Activated CD4-positive, alpha-beta T cell treated with anti-CD3 and anti-CD28 coated beads, Interleukin-2, amount 10 ng/mL, durations not matched to agents 24 days and 14 days (primary cell): ENCODE data around the gene TIAM2. TPM values are rescaled to one million over a fixed set of nuclear protein-coding genes. Genes with fewer than 3 reads are reported as not detected.
"Not testable (repeated sequence)": the region's sequence is repeated elsewhere in the genome, so short reads cannot be mapped to it uniquely, and the experiment has no call there.

ENCODE experiments used
- DNase-seq: peaks from one replicate; pipeline ENCODE4 v3.0.0; 2022
- H3K27ac Mint-ChIP-seq: one replicate; pipeline ENCODE4 v1.8.0; 2022; ENCODE audit warnings: mild to moderate bottlenecking, mixed read lengths
- H3K27me3 Mint-ChIP-seq: one replicate; pipeline ENCODE4 v1.8.0; 2022; ENCODE audit warnings: mixed read lengths
- H3K36me3 Mint-ChIP-seq: one replicate; pipeline ENCODE4 v1.8.0; 2022; ENCODE audit warnings: low read depth, mild to moderate bottlenecking, mixed read lengths
- H3K4me1 Mint-ChIP-seq: one replicate; pipeline ENCODE4 v1.8.0; 2021; ENCODE audit warnings: mixed read lengths
- H3K4me3 Mint-ChIP-seq: one replicate; pipeline ENCODE4 v1.8.0; 2022; ENCODE audit warnings: mild to moderate bottlenecking, moderate library complexity, mixed read lengths
- H3K9me3 Mint-ChIP-seq: one replicate; pipeline ENCODE4 v1.8.0; 2021; ENCODE audit warnings: mixed read lengths
- intact Hi-C: fragments of 100-400 bp; cut with micrococcal nuclease; formaldehyde crosslinking; loops from one replicate; pipeline ENCODE4 v1.15.1; 2023
- total RNA-seq: library from RNA; stranded (reverse); gene quantifications from 2 replicates; pipeline ENCODE4 v1.2.3, GENCODE V29; 2022

The TIAM2 gene
- total RNA-seq, 1 donor from 2014 or later, result 86.9 TPM

DNA sequence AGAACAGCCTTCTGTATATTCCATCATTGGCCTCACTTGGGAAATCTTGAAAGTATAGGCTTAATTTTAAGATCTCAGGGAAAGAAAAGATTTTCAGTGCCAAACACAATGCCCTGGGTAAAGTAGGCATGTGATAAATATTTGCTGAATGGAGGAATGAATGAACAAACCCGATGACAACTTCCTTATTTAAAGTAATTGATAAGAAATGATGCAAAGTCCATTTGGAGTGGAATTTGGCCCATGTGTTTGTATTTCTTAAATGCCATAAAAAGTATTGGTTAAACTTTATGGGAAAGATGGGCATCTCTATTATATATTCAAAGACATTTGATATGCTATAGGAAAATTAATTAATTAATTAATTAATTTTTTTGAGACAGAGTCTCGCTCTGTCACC lies 3.7 kb downstream of the TIAM2 start:
- peaks cover 15% of the 10 kb centered on the region for H3K4me1 Mint-ChIP-seq
- no peak overlapping the region for H3K27ac Mint-ChIP-seq
- no peak overlapping the region for H3K4me3 Mint-ChIP-seq
- H3K9me3 Mint-ChIP-seq, result no peaks in the 10 kb centered on the region
- intact Hi-C loops, result loop anchor here (5.0 kb wide), 4 partner anchors 108 to 188 kb away; no protein-coding TSS in a partner anchor
- peaks cover 17% of the 10 kb centered on the region for H3K27me3 Mint-ChIP-seq
- DNase-seq, result no peak
- no peaks in the 10 kb centered on the region for H3K36me3 Mint-ChIP-seq

DNA sequence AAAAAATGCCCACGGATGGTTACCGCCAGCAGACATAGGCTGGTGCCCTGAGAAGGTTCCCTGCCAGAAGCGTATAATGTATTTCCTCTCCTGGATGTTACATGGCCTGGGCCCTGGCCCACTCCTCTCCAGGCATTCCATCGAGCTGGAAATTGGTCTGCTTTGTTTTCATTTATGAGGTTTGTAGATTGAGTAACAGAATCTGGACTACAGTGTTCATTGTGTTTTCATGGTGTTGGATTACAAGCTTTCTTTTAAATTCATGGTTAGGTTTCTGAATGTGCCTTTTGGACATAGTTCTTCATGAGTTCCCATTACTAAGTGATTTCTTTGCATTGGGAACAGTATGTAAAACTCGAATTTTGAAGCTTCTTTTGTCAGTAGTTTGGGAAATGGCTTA lies 6.4 kb downstream of the TIAM2 start:
- H3K9me3 Mint-ChIP-seq, result no peaks in the 10 kb centered on the region
- no peak overlapping the region for H3K4me3 Mint-ChIP-seq
- intact Hi-C loops, result no loop called here
- no peak for DNase-seq
- H3K36me3 Mint-ChIP-seq, result no peaks in the 10 kb centered on the region
- peaks cover 12% of the 10 kb centered on the region for H3K4me1 Mint-ChIP-seq
- H3K27me3 Mint-ChIP-seq, result peaks cover 12% of the 10 kb centered on the region
- no peak overlapping the region for H3K27ac Mint-ChIP-seq

DNA sequence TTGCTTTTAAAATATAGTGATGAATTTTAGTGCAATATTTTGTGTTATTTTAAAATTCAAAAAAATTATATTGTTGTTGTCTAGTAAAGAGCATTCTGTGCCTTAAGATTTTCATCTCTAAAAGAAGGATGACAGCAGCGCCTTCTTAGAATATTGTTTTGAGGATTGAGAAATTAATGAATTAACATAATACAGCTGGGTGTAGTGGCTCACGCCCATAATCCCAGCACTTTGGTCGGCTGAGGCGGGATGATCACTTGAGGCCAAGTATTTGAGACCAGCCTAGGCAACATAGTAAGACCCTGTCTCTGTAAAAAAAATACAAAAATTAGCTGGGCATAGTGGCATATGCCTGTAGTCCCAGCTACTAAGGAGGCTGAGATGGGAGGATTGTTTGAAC lies 6.8 kb downstream of the TIAM2 start:
- H3K9me3 Mint-ChIP-seq, result no peaks in the 10 kb centered on the region
- no peak overlapping the region for H3K27ac Mint-ChIP-seq
- no peak overlapping the region for H3K4me3 Mint-ChIP-seq
- H3K4me1 Mint-ChIP-seq, result peaks cover 8% of the 10 kb centered on the region
- H3K27me3 Mint-ChIP-seq, result peaks cover 11% of the 10 kb centered on the region
- no peaks in the 10 kb centered on the region for H3K36me3 Mint-ChIP-seq
- no peak for DNase-seq
- intact Hi-C loops, result no loop called here

DNA sequence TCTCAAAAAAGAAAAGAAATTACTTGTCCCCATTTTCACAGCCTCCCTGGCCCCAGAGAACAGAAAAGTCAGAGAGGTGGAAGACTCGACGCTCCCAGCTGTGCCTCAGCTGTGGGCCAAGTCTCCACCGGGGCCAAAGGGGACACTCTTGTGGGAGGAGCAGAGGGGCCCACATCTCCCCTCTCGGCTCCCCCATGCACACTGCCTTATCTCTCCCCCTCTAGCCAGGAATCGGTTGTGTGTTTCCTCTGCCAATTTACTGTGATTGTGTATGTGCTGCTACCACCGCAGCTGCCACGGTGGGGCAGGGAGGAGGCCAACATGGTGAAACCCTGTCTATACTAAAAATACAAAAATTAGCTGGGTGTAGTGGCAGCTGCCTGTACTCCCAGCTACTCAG lies 8.4 kb downstream of the TIAM2 start:
- DNase-seq, result no peak
- H3K27me3 Mint-ChIP-seq, result no peaks in the 10 kb centered on the region
- peaks cover 3% of the 10 kb centered on the region for H3K4me1 Mint-ChIP-seq
- no peaks in the 10 kb centered on the region for H3K36me3 Mint-ChIP-seq
- no peak overlapping the region for H3K4me3 Mint-ChIP-seq
- intact Hi-C loops, result no loop called here
- H3K27ac Mint-ChIP-seq, result no peak overlapping the region
- H3K9me3 Mint-ChIP-seq, result no peaks in the 10 kb centered on the region

DNA sequence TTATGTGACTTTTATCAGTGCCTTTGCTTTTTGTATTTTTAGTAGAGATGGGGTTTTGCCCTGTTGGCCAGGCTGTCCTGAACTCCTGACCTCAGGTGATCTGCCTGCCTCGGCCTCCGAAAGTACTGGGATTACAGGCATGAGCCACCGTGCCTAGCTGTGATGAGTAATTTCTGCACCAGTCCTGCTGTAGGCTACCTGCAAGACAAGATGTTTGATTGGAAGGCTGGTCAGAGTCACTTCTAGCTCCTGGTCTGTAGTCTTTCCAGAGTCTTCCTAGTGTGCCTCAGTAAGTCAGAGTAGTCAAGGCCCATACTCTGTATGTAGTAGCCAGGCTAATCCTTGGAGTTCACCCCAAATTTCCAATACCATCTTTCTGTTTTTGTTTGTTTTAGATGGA lies 8.9 kb downstream of the TIAM2 start:
- intact Hi-C loops, result no loop called here
- no peak for DNase-seq
- no peaks in the 10 kb centered on the region for H3K9me3 Mint-ChIP-seq
- peaks cover 3% of the 10 kb centered on the region for H3K4me1 Mint-ChIP-seq
- no peak overlapping the region for H3K4me3 Mint-ChIP-seq
- no peaks in the 10 kb centered on the region for H3K36me3 Mint-ChIP-seq
- peaks cover 2% of the 10 kb centered on the region for H3K27me3 Mint-ChIP-seq
- H3K27ac Mint-ChIP-seq, result no peak overlapping the region

DNA sequence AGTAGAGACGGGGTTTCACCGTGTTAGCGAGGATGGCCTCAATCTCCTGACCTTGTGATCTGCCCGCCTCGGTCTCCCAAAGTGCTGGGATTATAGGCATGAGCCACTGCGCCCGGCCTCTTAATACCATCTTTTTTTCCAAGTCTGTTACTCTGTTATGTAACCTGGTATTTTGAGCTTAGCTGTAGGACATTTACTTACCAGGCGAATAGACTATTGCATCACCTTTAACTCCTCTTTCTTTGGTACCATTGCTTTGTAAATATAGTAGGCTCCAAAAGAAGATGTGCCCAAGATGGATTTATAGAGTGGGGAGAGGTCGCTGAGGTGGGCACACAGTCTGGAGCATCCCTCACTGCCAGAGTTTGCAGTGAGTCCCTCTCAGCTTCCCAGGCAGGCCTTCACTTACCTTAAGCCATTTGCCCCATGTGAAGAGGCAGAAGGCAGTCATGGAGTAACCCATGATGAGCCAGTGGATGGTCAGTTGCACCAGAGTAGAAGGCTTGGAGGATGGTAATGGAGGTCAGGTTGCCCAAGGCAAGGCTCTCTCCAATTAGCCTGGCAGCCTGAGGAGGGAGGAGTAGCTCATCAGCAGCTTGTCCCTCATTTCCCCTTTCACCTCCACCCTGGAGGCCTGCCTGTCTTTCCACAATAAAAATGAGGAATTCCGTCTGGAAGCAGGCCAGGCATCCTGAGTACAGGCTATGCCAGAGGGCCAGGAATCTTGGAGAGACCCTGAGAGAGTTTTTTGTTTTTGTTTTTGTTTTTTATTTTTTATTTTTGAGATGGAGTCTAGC lies 9.7 kb downstream of the TIAM2 start:
- no peak overlapping the region for H3K27ac Mint-ChIP-seq
- intact Hi-C loops, result no loop called here

DNA sequence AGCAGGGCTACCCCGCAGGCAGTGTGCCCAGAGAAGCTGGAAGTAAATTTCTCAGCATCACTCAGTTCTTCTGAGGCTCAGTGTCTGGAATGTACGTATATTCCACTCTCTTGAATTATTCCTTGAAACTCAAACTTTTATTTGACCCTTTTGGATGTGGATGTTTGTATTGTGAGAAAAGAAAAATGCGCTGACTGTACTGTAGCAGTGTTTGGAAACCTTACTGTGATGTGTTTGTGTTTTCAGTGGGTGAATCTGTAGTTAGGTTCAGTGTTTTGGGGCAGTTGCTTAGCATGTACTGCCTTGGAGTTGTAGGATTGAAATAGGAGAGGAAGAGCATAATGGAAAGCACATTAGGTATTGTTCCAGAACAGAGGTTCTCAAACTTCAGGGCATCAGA lies 13.5 kb downstream of the TIAM2 start:
- H3K4me1 Mint-ChIP-seq, result peaks cover 3% of the 10 kb centered on the region

More for the DNA sequence above, 9.7 kb downstream of the TIAM2 start:
- H3K9me3 Mint-ChIP-seq, result no peaks in the 10 kb centered on the region
- H3K36me3 Mint-ChIP-seq, result no peaks in the 10 kb centered on the region
- H3K27me3 Mint-ChIP-seq, result peaks cover 2% of the 10 kb centered on the region
- H3K4me1 Mint-ChIP-seq, result peaks cover 3% of the 10 kb centered on the region
- no peak for DNase-seq
- no peak overlapping the region for H3K4me3 Mint-ChIP-seq

DNA sequence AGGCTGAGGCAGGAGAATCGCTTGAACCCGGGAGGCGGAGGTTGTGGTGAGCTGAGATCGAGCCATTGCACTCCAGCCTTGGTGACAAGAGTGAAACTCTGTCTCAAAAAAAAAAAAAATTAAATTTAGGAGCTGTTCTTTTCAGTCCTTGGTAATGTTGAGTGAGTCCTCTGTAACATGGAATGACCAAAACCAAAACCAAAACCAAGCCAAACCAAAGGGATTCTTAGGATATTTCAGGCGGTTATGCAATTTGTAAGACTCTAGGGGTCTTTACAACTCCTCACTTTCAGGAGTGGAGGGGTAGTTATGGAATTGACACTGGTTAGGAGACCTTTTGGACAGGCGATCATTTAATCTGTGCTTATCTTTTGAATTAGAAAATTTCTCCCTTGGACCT lies 15.8 kb downstream of the TIAM2 start:
- H3K9me3 Mint-ChIP-seq, result no peaks in the 10 kb centered on the region
- no peak for DNase-seq
- H3K27me3 Mint-ChIP-seq, result peaks cover 14% of the 10 kb centered on the region
- peaks cover 2% of the 10 kb centered on the region for H3K36me3 Mint-ChIP-seq
- intact Hi-C loops, result no loop called here
- H3K4me3 Mint-ChIP-seq, result no peak overlapping the region
- H3K27ac Mint-ChIP-seq, result no peak overlapping the region
- H3K4me1 Mint-ChIP-seq, result peaks cover 5% of the 10 kb centered on the region

More for the DNA sequence above, 13.5 kb downstream of the TIAM2 start:
- no peak for DNase-seq
- H3K4me3 Mint-ChIP-seq, result no peak overlapping the region
- H3K27me3 Mint-ChIP-seq, result peaks cover 6% of the 10 kb centered on the region
- H3K9me3 Mint-ChIP-seq, result no peaks in the 10 kb centered on the region
- no peak overlapping the region for H3K27ac Mint-ChIP-seq
- intact Hi-C loops, result no loop called here
- no peaks in the 10 kb centered on the region for H3K36me3 Mint-ChIP-seq

DNA sequence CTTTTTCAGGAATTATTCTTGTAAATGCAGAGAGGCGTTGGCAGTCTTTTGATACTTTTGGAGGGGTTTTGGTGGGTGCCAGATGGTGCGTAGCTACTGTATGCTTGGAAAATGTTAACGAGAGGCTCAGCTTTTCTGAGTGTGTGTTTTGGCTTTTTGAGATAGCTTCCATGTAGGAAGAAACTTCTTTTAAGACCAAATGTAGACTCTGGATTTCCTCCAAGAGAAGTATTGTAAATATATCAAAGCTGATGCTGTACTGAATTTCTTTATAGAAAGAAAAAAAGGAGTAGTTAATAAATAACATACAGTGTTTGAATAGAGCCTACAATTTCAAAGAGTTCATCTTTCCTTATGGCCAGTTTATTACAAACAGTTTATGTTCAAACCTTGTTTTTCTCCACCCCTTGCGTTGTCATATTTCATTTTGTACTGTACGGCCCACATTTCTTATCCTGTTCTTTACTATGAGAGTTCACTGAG lies 16.7 kb downstream of the TIAM2 start:
- intact Hi-C loops, result no loop called here
- Mint-ChIP-seq H3K4me3 (no peak overlapping the region), H3K9me3 (no peaks in the 10 kb centered on the region), H3K36me3 (peaks cover 2% of the 10 kb centered on the region), H3K4me1 (peaks cover 5% of the 10 kb centered on the region), H3K27me3 (peaks cover 14% of the 10 kb centered on the region), H3K27ac (no peak overlapping the region)
- DNase-seq, result no peak

DNA sequence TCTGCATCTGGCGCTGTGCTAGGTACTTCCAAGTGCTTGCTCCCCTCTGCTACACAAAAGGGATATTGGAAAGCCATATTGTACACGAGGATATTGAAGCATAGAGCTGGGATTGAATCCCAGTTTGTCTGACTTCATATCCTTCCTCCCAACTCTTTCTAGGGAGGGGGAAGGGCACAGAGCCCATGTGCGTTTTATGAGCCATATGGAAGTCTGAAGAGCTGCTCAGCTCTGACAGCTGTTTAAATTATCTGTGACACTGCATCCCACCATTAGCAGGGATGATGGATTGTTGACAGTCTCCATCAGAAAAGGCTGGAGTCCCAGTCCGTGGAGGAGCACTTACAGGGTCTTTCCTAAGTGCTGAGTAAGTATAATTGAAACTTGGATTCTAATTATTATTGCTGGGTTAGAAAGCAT lies 18.4 kb downstream of the TIAM2 start:
- Mint-ChIP-seq H3K36me3 (peaks cover 2% of the 10 kb centered on the region), H3K4me1 (peaks cover 7% of the 10 kb centered on the region), H3K9me3 (no peaks in the 10 kb centered on the region), H3K27me3 (peaks cover 14% of the 10 kb centered on the region), H3K27ac (no peak overlapping the region), H3K4me3 (no peak overlapping the region)
- intact Hi-C loops, result no loop called here
- DNase-seq, result no peak

DNA sequence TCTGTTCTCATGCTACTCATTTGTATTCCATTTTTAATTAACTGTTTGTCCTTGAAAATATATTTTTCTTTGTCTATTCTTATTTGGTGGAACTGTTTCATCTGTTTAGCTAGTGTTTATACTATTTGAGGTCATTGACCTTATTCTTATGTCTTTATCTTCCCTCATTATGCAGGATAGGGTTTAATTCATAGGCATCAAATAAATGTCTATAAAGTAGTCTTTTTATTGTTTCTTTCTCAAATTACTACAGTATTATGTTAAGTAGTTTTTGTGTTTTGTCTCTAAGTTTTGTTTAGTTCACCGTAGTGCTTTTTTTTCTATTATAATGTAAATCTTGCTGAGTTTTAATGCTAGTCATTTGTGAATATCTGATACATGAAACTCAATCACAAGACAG lies 19.0 kb downstream of the TIAM2 start:
- Mint-ChIP-seq H3K4me1 (peaks cover 7% of the 10 kb centered on the region), H3K9me3 (no peaks in the 10 kb centered on the region), H3K27me3 (peaks cover 12% of the 10 kb centered on the region), H3K27ac (no peak overlapping the region), H3K4me3 (no peak overlapping the region), H3K36me3 (peaks cover 2% of the 10 kb centered on the region)
- no peak for DNase-seq
- intact Hi-C loops, result no loop called here

DNA sequence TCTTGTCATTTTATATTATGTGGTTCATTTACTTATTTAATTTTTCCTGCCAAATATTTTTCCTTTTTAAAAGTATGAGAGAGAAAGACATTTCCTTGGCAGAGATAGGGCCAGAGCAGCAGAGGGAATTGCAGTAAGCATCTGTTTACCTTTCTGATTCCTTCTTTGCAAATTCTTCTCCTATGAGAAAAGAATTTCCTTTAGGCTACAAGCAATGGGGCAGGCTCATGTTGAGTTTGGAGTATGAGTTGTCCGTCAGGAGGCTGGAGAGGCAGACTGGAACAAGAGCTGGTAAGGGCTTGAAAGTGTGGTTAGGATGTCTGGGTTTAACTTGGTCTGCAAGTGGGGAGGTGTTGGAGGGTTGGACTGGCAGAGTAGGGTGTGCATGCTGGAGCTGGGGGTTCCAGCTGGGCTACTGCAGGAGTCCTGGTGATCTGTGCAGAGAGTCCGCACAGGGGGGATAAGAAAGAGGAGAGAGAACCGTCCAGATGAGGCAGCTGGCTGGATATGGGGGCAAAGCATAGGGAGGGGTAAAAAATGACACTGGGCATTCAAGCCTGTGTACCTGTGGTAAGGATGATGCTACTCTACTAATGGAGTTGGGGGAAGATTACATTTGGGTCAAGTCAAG lies 19.7 kb downstream of the TIAM2 start:
- Mint-ChIP-seq H3K36me3 (peaks cover 2% of the 10 kb centered on the region), H3K27me3 (peaks cover 12% of the 10 kb centered on the region), H3K4me3 (no peak overlapping the region), H3K27ac (no peak overlapping the region), H3K4me1 (peaks cover 7% of the 10 kb centered on the region), H3K9me3 (no peaks in the 10 kb centered on the region)
- intact Hi-C loops, result no loop called here
- DNase-seq, result no peak

DNA sequence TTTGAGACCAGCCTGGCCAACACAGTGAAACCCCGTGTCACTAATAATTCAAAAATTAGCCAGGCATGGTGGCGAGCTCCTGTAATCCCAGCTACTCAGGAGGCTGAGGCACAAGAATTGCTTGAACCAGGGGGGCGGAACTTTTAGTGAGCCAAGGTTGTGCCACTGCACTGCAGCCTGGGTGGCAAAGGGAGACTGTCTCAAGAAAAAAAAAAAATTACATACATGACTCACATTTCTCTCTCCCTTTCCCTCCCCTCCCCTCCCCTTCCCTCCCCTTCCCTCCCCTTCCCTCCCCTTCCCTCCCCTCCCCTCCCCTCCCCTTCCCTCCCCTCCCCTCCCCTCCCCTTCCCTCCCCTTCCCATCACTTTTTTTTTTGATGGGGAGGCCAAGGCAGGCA lies 23.3 kb downstream of the TIAM2 start:
- intact Hi-C loops, H3K27me3 Mint-ChIP-seq, H3K36me3 Mint-ChIP-seq, H3K4me3 Mint-ChIP-seq, H3K9me3 Mint-ChIP-seq, DNase-seq, H3K4me1 Mint-ChIP-seq, H3K27ac Mint-ChIP-seq: not testable (repeated sequence)

DNA sequence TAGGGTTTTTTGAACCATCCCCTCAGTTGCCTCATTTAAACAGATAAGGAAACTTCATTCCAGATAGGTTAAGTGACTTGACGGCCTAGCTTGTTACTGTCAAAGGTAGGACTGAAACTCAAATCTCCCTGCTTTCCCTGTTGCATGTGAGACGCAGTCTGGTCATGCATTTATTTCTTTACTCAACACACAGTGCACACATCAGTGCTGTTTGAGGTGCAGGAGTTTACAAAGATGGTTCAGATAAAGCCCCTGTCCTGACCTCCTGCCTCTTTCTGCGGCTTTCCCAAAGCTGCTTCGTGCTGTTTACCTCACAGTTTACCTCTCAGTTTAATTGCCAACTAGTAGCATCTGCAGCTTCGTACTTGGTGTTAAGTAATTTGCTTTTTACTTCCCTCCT lies 26.6 kb downstream of the TIAM2 start:
- Mint-ChIP-seq H3K27ac (no peak overlapping the region), H3K4me3 (no peak overlapping the region), H3K9me3 (no peaks in the 10 kb centered on the region), H3K36me3 (no peaks in the 10 kb centered on the region), H3K4me1 (peaks cover 8% of the 10 kb centered on the region), H3K27me3 (peaks cover 3% of the 10 kb centered on the region)
- DNase-seq, result no peak
- intact Hi-C loops, result no loop called here
